Stimulated activated CD8-positive, alpha-beta memory T cell treated with anti-CD3 and anti-CD28 coated beads, Interleukin-7, amount 100 ng/mL, for 48 hours (primary cell): ENCODE results near the gene GALNT12.

Source experiments
- DNase-seq, 2 donors: peaks; one replicate each; pipeline ENCODE4 v3.0.0-alpha.2; 2020; ENCODE audit warnings: low read depth in 1 of 2; ENCODE audit errors: extremely low read depth in 1 of 2

GALNT12 gene

GRCh38 chr9:98899408-98900056 is 92.1 kb downstream of the GALNT12 start:
- DNase-seq: no peak
